ENCODE data around the gene RAB36.

The RAB36 gene

DNA sequence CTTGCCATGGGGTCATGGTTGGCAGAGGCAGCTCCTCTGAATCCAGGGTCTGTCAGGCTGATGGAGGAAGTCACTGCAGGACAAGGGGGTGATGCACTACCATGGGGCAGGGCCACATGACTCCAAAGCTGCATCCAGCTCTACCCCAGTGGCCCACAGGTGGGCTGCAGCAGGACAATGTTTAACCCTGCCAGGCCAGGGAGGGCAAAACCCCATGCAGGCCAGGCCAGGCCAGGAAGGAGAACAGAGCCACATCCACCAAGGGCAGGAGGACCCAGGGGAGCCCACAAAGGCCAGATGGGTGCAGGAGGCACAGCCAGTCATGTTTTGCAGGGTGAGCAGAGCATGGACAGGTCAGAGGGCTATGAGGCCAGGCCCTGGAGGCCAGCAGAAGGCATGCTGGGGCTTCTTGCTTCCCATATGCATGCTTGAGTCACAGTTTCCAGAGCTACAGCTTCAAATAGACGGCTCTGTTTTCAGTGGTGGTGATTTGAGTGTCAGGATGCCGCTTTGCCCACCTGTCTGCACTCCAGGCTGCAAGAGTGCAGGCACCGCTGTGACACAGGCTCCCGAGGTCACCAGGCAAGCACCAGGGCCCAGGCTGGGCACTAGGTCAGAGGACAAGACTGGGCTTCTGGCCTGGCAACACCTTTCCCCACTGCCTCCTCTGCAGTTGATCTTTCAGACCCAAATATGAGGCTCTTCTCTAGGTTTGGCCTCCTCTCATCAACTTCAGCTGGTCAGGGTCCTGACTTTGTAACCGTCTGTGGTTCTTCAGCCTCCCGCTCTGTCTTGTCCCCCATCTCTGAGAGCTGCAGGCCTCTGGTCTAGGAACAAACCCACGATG, 26.4 kb upstream of the RAB36 start:
- no peak for DNase-seq (ENCODE audit: extremely low read depth, low read depth)

DNA sequence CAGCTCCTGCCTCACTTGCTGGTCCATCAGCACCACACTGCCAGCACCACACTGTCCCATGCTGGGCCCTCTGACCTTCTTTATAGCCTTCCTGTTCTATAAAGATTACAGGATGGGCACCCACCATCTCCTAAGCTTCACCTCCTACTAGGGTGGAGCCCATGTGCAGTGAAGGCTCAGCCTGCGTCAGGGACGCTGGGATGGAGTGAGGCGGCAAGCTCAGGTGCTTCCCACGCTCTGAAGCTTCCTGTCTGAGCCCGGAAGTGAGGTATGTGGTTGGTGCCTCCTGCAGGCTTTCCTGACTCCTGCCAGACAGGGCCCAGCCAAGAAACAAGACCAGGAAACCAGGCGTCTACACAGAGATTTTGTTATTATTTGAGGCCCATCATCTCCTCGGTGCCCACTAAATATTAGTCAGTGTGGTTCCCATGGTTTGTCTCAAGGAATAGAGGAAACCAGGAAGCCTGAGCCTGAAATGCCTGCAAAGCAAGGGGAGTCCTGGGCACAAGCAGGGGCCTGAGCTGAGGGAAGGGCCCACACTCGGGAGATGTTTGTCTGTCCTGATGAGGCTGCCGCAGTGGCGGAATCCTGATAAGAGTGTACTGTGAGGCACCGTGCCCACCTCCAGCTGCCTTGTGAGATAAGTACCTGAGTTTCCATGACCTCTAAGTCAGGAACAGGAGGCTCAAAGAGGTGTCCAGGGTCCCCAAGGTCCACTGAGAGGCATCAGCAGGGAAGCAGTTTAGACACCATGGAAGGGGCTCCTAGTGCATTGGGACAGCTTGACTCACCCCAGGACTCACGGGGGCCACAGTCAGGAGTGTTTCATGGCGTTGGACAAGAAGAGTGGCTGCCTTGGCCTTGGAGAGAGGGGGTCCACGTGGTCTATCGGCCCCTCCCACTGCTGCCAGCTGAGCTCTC, 25.5 kb upstream of the RAB36 start:
- TF ChIP-seq, protein P1, sequence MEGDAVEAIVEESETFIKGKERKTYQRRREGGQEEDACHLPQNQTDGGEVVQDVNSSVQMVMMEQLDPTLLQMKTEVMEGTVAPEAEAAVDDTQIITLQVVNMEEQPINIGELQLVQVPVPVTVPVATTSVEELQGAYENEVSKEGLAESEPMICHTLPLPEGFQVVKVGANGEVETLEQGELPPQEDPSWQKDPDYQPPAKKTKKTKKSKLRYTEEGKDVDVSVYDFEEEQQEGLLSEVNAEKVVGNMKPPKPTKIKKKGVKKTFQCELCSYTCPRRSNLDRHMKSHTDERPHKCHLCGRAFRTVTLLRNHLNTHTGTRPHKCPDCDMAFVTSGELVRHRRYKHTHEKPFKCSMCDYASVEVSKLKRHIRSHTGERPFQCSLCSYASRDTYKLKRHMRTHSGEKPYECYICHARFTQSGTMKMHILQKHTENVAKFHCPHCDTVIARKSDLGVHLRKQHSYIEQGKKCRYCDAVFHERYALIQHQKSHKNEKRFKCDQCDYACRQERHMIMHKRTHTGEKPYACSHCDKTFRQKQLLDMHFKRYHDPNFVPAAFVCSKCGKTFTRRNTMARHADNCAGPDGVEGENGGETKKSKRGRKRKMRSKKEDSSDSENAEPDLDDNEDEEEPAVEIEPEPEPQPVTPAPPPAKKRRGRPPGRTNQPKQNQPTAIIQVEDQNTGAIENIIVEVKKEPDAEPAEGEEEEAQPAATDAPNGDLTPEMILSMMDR (IDR thresholded peaks at IDR 0.05; ENCODE audit: low read depth, low read length): no peak
- no peak for DNase-seq (ENCODE audit: extremely low read depth, low read depth)

More for the DNA sequence above, 26.4 kb upstream of the RAB36 start:
- TF ChIP-seq, protein P1 (IDR thresholded peaks at IDR 0.05; ENCODE audit: low read depth, low read length): no peak

DNA sequence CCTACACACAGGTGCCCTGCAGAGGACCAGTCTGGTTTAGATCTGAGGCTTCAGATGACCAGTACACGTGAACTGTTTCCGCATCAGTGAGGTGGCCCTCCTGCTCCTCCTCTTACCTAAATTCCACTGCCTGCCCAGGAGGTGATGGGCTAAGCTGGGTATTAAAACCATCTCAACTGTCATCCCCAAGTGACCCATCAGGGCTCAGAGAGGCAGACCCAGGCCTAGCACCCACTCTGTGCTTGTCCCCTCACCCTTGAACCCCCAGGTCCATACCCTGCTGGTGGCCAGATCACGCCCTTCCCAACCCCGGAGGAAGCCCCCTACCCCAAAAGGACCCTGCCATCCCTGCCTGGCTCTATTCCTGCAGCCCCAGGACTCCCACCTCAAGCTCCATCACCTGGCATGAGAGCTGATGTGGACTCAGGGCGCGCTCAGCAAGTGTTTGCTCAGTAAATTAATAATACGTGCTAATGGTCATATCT, 24.8 kb upstream of the RAB36 start:
- TF ChIP-seq, protein P1 (IDR thresholded peaks at IDR 0.05; ENCODE audit: low read depth, low read length): no peak
- DNase-seq (ENCODE audit: extremely low read depth, low read depth): no peak

DNA sequence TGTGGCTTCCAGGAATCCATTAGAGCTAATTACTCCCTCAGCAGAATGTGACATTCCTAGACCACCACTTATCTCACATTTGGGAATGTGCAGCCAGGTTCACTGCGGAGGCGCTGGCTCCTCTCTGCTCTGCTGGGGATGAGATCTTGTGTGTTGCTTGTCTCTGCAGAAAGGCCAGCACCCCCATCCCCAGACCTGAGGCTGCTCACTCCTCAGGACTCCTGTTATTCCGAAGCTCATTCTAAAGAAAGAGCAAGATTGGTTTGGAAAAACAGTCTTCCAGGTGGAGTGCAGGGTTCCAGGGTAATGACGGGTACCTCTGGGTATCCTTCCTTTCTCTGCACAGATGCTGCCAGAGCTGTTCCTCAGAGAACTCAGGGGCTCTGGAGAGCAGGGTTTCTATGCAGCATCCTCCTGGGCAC, 24.3 kb upstream of the RAB36 start:
- TF ChIP-seq, protein P1 (IDR thresholded peaks at IDR 0.05; ENCODE audit: low read depth, low read length): no peak
- no peak for DNase-seq (ENCODE audit: extremely low read depth, low read depth)

DNA sequence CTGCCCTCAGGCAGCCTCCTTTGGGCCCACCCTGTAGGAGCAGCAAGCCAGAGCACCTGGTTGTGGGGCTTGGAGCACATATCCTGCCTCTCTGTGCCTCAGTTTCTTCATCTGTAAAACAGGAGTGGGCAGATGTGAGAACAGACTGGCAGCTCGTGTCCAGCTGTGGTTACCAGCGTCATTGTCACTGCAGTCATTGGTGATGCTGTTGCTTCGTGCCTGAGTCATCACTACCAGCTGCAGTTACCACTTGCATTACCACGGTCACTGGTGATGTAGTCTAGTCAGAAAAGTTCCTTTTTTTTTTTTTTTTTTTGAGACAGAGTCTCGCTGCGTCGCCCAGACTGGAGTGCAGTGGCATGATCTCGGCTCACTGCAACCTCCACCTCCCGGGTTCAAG, 23.9 kb upstream of the RAB36 start:
- no peak for DNase-seq (ENCODE audit: extremely low read depth, low read depth)
- TF ChIP-seq, protein P1 (IDR thresholded peaks at IDR 0.05; ENCODE audit: low read depth, low read length): no peak

DNA sequence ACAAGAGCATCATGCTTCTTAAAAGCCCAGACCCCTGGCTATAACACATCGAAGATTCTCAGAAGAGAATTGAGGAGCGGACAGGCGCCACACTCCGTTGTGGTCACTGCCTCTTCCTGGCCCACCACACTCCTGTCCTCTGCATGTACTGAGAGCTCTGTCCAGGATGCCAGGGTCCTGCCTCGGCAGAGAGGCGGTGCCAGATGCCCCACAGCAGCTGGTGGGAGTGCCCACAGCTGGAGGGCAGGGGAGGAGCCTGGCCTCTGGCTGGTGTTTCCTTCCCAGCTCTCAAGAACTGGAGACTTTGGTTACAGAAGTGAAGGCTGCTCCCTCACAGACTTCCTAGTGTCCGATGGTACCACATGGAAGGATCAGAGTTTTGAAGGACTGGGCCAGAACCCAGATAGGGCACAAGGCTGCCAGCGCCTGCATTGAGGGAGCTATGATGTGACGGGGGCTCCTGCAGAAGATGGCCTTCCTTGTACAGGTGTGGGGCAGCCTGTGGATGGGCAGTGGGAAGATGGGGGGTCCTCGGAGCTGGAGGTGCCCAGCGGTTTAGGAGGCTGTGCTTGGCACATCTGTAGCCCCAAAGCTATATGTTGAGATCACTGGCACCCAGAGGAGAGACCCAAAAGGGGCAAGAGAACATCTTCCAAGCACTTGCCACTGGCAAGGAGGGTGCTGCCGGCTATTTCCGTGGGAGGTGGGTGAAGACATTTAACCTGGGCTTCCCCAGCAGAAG, 22.9 kb upstream of the RAB36 start:
- TF ChIP-seq, protein P1 (IDR thresholded peaks at IDR 0.05; ENCODE audit: low read depth, low read length): no peak
- DNase-seq (ENCODE audit: extremely low read depth, low read depth): no peak
